Stimulated activated CD4-positive, alpha-beta T cell treated with anti-CD3 and anti-CD28 coated beads, Interleukin-1b, Interleukin-23, amount 100 ng/mL, for 1 hour (primary cell): ENCODE results near the gene PAWR.
"Not testable (repeated sequence)": the region's sequence is repeated elsewhere in the genome, so short reads cannot be mapped to it uniquely, and the experiment has no call there.

Experiments used
- DNase-seq, 2 donors: peaks; one replicate each; pipeline ENCODE4 v3.0.0-alpha.2; 2020; ENCODE audit warnings: low read depth in 2 of 2

PAWR gene

GRCh38 chr12:79686171-79686570 is 4.6 kb downstream of the PAWR start:
- no peak for DNase-seq

- no peak for DNase-seq
These were observed 5.7 kb downstream of the PAWR start for GRCh38 chr12:79685068-79685467.

GRCh38 chr12:79684338-79684737 is 6.4 kb downstream of the PAWR start:
- not testable (repeated sequence) for DNase-seq

- no peak for DNase-seq
These were observed 8.2 kb downstream of the PAWR start for GRCh38 chr12:79682593-79682992.

GRCh38 chr12:79681008-79681590 is 9.7 kb downstream of the PAWR start:
- DNase-seq: no peak

- DNase-seq: no peak
These were observed 10.7 kb downstream of the PAWR start for GRCh38 chr12:79680051-79680450.

- DNase-seq: no peak
These were observed 12.5 kb downstream of the PAWR start for GRCh38 chr12:79678306-79678705.

GRCh38 chr12:79677672-79678071 is 13.1 kb downstream of the PAWR start:
- no peak for DNase-seq

- no peak for DNase-seq
These were observed 14.2 kb downstream of the PAWR start for GRCh38 chr12:79676579-79676978.

- DNase-seq: no peak
These were observed 16.1 kb downstream of the PAWR start for GRCh38 chr12:79674629-79675028.

- no peak for DNase-seq
These were observed 17.4 kb downstream of the PAWR start for GRCh38 chr12:79673354-79673753.

GRCh38 chr12:79668113-79668512 is 22.7 kb downstream of the PAWR start:
- DNase-seq: no peak

- DNase-seq: no peak
These were observed 25.4 kb downstream of the PAWR start for GRCh38 chr12:79665212-79665887.

GRCh38 chr12:79664518-79664917 is 26.2 kb downstream of the PAWR start:
- DNase-seq: no peak

- DNase-seq: no peak
These were observed 28.5 kb downstream of the PAWR start for GRCh38 chr12:79662046-79662811.

GRCh38 chr12:79661629-79662028 is 29.1 kb downstream of the PAWR start:
- DNase-seq: no peak

GRCh38 chr12:79659961-79660431 is 30.8 kb downstream of the PAWR start:
- DNase-seq: no peak

- no peak for DNase-seq
These were observed 32.5 kb downstream of the PAWR start for GRCh38 chr12:79658221-79658620.

GRCh38 chr12:79657136-79657535 is 33.6 kb downstream of the PAWR start:
- no peak for DNase-seq

GRCh38 chr12:79655036-79655435 is 35.7 kb downstream of the PAWR start:
- DNase-seq: no peak

GRCh38 chr12:79652521-79652920 is 38.2 kb downstream of the PAWR start:
- no peak for DNase-seq

- DNase-seq: no peak
These were observed 40.3 kb downstream of the PAWR start for GRCh38 chr12:79650440-79650839.

- DNase-seq: no peak
These were observed 41.9 kb downstream of the PAWR start for GRCh38 chr12:79648881-79649280.
